HG03469 (cell line): ENCODE data around the gene DLG2.

Experiments used
- ATAC-seq: cut with Tn5 transposase; IDR thresholded peaks from one replicate; pipeline ENCODE4 v1.9.1; 2021; ENCODE audit warnings: mild to moderate bottlenecking, moderate library complexity, moderate number of reproducible peaks; ENCODE audit not compliant: unreplicated experiment

The DLG2 gene

DNA sequence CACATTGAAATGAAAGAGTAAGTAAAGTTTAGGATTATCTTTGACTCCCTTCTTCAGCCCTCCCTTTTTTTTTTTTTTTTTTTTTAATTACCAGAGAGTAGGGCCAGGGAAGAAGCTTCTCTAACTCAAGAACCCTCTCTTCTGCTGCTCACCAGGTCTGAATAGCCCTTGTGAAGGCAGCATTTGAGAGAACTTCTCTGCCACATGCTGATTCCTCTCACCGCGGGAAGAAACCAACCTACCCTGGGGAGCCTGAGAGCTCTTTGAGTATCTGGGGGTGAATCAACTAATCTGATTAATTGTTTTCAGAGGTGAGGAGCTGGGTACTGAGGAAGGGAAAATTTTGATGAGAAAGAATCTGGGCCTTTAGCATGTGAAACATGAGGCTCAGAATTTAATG is 1906.5 kb downstream of the DLG2 start:
- no peak for ATAC-seq

DNA sequence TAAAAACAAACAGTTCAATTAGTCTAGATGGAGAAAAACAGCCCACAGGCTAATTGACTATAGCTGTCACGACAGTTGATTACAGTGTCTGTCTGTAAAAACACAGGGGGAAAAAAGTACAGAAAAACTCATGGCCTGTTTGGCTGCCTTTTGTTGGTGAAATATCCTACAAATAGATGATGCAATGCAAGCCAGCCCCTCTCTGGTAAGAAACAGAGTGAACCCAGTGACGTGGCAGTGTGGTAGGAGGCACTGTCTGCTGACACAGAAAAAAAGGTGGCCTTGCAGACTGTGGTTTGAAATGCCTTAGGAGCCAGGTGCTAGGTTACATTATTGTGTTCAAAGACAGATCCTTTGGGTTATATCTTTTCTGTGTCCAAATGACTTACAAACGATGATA is 1909.6 kb downstream of the DLG2 start:
- no peak for ATAC-seq

DNA sequence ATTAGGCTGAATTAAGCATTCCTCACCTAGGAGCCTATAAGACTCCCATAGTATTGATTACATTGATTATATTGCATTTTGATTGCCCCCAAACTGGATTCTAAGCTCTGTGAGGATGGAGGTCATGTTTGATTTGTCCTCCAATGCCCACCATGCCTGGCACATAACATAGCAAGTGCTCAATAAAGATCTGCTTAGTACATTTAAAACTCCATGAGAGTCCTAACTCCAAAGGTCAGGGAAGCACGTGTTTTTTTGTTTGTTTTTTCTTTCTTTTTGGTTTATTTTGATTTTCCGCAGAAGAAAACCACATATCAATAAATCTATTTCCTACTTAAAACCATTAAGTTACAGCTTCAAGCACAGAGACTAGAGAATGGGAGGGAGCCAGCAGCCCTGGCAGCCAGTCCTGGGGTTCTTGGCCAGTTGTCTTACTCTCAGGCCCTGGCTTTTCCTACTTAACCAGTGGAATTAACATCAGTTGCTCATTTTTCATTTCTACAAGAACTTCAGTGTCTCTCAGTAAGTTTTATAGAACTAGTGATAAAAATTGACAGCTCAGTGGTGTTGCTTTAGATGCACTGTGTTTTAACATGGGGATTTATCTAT is 1911.1 kb downstream of the DLG2 start:
- ATAC-seq = no peak

DNA sequence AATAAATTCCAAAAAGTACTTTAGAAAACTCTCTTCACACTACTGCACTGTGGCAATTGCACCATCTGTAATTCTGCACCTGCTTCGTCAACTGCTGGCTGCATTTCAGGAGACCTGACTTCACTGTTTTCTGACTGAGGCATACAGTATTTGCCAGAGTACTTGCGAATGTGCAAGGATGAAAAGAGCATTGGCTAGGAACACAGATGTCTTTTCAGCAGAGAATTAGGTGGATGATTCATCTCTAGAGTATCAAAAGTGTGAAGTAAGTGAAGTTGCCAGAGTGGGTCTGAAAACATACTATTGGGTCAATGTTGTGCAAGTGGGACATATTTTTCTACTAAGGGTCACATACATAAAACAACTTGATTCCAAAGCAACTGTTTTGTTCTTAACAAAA is 1913.4 kb downstream of the DLG2 start:
- no peak for ATAC-seq

DNA sequence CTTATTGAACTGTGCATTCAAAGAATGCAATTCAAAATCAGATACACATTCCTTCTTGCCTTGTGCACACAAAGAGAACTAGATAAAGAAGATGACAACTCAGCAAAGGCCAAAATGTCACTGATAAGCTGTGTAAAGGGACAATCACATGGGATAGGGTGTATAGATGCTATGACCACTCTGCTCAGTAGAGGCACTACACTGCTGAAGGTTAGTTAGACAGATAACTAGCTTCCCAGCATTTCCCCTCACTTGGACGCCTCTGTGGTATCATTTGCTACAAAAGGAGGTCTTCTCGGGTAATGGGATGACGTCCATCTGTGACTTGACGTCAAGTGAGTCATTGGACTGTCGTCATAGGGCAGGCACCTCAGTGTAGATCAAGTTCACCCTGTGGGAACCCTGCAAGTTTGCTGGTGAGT is 1916.0 kb downstream of the DLG2 start:
- ATAC-seq = no peak

DNA sequence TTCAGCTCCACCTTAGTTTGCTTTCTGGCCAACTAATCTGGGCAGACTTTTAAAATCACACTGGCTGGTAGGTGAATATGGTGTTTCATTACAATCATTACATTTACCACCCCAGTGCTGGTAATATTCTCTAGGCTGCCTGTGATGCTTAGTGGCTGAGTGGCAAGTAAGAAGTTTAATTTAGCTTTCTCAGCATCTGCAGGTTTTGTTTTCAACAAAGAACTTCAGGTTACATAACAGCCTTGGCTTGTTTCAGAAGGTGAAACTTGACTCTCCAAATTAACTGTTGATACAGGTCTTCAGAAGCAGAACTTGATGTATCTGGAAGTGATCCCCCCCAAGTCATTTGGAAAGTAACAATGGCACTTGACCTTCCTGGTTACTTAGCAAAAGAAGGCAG is 1917.7 kb downstream of the DLG2 start:
- no peak for ATAC-seq

DNA sequence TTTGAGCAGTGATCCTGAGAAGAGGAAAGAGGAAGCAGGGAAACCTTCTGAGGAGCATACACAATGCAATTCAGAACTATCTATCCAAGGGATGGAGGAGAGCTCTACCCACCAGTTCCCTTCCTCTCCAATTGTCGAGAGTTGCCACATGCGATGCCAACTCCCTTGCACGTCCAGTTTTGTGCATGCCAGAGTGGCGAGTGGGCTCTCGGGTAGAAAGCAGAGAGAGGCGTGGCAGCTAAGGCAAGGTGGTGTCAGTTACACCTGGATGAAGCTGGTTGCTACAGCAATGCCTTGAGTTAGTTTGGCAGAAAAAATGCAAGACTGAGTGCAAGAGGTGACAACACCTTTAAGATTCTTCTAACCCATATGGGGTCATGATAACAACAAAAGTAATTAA is 1920.6 kb downstream of the DLG2 start:
- ATAC-seq = no peak

DNA sequence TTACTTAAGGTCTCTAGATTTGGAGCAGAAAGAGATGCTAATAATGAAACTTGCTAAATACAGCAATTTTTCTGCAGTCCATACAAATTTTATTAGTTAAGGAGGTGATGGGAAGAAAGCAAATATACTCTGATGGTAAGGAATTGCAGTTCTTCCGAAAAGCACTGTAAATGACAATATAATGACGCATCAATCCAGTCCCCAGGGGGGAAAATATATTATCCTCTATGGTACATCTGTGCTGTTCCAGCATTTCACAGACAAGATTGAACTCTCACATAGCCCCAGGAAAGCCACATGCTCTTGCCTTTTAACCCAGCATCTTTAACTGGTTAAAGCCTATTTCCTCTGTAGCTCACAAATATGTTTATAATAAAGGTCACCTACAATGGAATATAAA is 1924.3 kb downstream of the DLG2 start:
- no peak for ATAC-seq

DNA sequence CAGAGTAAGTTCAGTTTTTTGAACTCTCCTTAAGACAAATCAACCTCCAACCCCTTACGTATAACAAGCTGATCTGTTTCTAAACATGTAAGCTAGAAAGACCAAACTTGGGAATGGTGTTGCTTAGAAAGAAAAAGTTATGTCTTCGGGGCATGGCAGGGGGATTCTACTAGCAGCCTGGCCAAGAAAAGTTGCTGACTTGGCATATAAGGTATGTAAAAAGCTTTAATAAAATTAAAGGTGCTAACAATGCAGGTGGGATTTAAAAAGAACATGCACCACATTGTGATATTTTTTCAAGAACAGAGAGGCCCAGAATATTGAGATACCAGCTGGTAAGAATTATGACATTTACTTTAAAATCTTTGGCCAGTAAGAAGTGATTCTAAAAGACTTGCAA is 1929.6 kb downstream of the DLG2 start:
- no peak for ATAC-seq

DNA sequence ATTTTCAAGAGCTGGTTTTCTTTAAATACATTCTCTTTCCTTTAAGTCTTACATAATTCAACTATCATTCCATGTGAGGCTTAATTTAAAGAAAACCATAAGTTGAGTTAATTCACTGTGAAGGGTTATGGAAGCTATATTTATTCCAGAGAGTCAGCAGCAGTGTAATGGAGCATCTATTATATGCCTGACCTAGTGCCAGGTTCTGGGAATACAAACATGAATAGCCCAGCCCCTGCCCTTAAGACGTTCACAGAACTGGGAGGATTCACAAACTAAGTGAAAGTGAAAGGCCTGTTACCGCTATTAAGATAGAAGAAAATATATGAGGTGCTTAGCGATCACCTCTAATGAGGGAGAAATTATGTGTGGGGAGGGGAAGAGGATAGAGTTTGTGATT is 1932.1 kb downstream of the DLG2 start:
- ATAC-seq = no peak

DNA sequence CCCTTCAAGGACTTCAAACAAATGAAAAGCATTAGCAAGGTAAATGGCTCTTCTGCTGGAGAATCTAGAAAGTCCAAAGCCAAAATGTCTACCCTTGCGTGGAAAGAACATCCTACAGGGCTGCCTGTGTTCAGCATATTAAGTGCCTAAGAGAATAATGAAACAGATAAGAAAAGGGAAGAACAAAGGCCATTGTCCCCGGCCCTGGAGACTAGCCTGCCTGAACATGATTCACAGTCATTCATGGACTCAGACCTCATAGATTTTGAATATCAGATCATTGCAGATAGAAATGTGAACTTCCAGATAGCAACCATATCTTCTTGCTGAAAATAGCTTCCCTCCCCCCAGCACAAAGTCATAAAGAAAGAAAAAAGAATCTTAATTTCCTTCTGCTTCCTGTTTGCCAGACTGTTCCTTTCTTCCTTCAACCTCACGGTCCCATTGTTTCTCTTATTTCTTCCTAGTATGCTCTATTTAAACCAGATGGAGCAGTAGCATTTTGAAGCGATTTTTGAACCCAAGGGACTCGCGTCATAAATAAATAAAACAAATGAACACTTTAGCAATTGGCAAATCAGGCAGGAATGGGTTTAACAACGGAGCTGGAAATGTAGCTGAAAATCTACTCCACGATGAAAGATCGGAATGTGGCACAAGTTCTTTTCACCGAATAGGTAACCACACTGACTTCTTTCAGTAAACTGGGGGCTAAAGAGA is 1932.8 kb downstream of the DLG2 start:
- no peak for ATAC-seq

DNA sequence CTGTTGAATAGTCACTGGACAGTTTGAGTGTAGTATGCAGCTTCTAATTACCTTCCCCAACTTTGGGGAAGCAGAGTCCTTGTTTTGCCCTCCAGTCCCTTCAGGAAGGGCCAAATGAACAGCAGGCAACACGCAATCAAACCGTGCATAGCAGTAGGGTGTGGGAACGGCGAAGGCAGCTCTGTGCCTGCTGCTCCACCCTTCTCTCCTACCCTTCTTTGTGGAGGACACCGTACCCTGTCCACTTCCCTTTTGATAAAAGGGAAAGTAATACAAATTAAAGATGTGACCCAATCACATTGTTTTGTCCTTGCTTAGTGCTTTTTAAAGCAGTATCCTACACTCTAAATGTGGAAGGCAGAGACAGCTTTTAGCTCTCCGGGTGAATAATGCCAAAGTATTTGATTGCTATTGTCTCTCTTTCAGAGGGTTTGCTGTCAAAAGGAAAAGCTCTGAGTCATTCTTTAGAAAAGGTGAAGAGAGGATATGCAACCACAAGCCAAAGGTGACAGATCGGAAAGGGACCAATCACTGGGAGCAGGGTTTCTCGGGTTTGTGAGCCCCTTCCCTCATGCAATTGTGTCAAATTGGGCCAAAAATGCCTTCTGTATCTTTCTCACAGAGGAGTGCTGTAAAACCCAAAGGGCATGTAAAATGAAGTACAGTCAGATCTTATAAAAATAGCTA is 1933.7 kb downstream of the DLG2 start:
- ATAC-seq = no peak

DNA sequence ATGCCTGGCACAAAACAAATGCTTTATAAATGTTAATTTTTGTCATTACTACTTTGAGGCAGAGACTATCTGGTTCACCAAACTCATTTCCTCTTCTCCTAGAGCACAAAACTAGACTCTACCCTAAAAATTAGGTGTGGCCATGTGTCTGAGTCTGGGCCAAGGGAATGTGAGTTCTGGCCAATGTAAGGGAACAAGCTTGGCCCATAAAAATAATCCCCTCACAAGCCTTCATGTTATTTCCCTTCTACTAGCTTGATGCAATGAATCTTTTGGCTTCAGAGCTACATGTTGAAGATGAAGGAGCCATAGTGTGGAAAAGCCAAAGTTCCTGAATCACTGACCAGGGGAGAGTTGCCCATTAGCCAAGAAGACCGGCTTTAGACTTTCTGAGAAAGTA is 1934.5 kb downstream of the DLG2 start:
- no peak for ATAC-seq

DNA sequence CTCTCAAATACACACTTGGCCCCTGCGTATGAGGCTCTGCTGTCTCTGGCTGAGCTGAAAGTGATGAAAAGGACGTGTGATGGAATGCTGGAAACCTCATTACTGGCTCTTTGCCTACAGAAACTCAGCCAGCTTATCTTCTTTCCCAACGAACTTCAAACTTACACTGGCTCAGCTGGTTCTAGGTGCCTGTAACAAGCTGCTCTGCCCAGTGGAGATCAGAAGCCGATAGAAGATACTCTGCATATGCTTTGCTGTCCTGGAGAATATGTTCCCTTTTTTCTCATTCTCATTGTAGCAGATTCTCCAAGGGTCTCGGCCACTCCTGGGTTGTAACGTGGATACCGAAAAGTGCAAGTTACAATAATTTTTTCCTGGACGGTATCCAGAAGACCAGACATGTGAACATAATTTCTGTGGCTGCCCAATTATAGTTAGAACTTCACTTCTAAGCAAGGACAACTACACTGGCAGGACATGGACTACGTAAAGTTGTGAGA is 1935.6 kb downstream of the DLG2 start:
- ATAC-seq = no peak

DNA sequence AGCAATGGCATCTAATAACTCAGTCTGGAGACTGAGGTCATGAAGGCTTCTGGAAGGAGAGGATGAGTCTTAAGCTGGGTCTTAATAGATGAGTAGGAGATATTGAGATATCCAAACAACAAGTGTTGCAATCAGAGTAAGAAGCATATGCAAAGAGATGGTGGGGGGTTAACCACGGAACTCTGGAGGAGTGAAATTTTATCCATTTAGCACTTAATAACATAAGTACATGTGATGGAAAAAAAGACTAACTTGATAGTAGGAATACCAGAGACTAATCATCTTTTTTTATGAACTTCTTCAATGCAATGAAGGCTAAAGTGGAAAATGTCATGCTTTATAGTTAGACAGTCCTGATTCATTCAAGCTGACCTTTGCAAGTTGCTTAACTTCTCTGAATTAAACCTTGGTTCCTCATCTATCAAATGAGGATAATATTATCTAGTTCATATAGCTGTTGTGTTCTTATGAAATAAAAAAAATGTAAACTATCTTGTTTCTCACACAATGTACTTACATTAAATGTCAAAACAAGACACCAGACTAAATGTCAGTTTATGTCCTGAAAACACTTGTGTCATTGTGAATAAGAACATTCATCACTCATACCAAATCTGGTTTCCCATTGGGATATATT is 1937.9 kb downstream of the DLG2 start:
- no peak for ATAC-seq

DNA sequence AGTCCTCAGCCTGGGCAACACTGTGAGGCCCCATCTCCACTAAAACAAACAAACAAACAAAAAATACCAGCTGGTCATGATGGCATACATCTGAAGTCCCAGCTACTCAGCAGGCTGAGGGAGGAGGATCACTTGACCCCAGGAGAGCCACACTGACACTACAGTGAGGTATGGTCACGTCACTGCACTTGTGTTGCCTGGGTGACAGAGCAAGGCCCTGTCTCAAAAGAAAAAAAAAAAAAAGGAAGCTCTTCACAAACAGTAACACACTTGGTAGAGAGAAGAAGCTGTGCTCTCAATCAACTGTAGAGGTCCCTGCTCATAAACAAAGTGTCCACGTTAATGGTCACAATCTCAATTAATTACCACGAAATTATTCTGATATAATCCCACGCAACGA is 1939.4 kb downstream of the DLG2 start:
- ATAC-seq = no peak

DNA sequence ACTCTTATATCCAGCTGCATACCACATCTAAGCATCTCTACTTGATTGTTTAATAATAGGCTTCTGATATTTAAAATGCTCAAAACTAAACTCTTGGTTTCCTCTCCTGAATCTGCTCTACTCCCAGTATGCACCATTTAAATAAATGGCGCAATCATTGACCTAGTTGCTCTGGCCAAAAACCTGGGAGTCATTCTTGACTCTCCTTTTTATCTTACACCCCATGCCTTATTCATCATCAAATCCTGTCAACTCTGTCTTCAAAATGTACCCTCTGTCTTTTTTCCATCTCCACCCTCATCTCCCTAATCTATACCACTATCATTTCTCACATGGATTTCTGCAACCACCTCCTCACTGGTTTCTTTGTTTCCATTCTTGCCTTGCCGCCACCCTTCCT is 1941.4 kb downstream of the DLG2 start:
- ATAC-seq = no peak

DNA sequence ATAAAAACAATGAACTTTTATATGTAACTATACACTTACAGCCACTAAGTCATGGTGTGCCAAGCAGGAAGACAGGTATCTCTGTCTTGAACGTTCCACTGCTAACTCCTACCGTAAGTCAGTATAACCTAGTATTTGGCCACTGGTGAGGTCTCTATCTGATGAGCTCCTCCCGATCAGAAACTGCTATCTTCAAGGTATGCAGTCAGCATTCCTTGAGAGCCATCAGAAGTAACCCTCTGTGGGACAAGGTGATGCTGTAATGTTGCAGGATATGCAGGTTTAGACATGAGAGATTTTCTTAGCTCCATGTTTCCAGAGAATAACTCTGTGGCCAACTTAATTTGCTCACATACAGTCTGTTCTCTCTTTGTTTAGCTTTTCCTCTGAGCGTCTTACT is 1943.1 kb downstream of the DLG2 start:
- no peak for ATAC-seq

DNA sequence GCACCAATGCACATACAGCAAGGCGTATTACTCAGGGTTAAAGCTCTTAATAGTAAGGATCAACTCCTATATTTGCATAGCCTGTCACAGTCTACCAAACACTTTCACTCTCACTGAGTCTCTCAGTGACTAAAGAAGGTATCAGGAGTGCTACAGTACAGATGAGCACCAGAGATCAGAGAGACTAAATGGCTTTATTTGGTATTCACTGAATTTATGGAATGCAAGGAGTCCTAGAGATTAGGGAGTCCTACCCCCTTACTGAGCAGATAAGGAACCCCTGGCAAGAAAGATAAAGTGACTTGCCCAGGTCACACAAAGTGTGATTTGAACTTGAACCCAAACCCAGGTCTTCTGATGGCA is 1944.6 kb downstream of the DLG2 start:
- peak; percentile 97 for ATAC-seq

DNA sequence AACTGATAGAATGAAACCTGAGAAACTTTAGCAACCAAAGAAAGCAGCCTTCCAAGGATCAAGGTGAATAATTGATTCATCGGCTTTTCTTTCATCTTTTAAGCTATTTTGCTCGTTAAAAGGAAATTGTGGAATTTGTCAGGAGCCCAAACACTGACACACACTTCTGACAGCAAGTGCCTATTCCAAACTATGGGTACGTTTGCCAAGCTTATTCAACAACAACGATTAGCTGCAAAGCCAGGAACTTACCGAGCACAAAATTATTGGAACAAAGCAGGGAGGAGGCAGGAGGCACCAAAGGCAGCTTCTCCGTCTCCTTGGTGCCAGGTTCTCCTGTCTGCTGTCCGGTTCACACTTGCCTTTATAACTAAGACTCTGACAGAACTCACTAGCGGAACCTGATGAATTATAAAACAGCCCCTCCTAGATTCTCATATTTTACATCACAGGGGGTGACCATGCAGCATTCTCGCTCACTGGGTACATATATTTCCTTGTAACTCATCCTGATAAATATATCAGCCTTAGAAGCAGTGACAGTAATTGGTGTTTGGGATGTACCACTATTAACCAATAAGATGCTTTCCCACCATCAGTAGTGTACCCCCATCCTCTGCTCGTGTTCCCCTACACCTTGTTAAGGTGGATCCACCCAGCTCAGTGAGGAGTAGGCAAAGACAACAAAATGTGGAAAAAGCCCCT is 1945.1 kb downstream of the DLG2 start:
- ATAC-seq = no peak
